Thyroid gland (tissue), 4 donors: ENCODE data around the gene C1orf167.
A peak's percentile ranks its signal among the peaks of the same experiment; 100 is the strongest.

Experiments used
- CTCF ChIP-seq, 6 experiments: fragments of 200-600 bp in 3 of 6; fragments of 450-650 bp in 3 of 6; sonication (generic) in 3 of 6; IDR thresholded peaks; one replicate each; pipeline ENCODE4 v1.5.1; 2016 to 2019; ENCODE audit warnings: antibody characterized with exemption in 6 of 6, mild to moderate bottlenecking in 2 of 6, inconsistent platforms in 1 of 6, moderate library complexity in 1 of 6
- POLR2A ChIP-seq, 2 donors: fragments of 450-650 bp; IDR thresholded peaks; one replicate each; pipeline ENCODE4 v1.6.1; 2017; ENCODE audit warnings: antibody characterized with exemption in 2 of 2, mild to moderate bottlenecking in 2 of 2, moderate library complexity in 1 of 2

GRCh38 chr1:11784993-11785769, 23.2 kb downstream of the C1orf167 start:
- TF ChIP-seq CTCF (IDR thresholded peaks at IDR 0.05) (peak; percentile 36 to 81 (median 72)), POLR2A (IDR thresholded peaks at IDR 0.05) (peak in 1 of 2 donors; percentile 12)
